H9 (cell line): ENCODE measurements around the gene INAFM1. TPM values are rescaled to one million over a fixed set of nuclear protein-coding genes. Genes with fewer than 3 reads are reported as not detected.

ENCODE experiments used
- DNase-seq: peaks from one replicate; pipeline ENCODE4 v3.0.0-alpha.2; 2017
- H2AFZ ChIP-seq: one replicate; pipeline ENCODE4 v1.6.1; 2013; ENCODE audit warnings: mild to moderate bottlenecking, low read length, control low read depth, moderate library complexity
- H2AK5ac ChIP-seq: 2 replicates; pipeline ENCODE4 v1.6.1; 2013; ENCODE audit warnings: low read length, control low read depth, mixed read lengths; ENCODE audit not compliant: insufficient read length
- H2BK120ac ChIP-seq: one replicate; pipeline ENCODE4 v1.6.1; 2013; ENCODE audit warnings: low read depth, mild to moderate bottlenecking, low read length, control low read depth, inconsistent platforms; ENCODE audit not compliant: poor library complexity, severe bottlenecking
- H2BK12ac ChIP-seq: 2 replicates; pipeline ENCODE4 v1.6.1; 2013; ENCODE audit warnings: low read length, control low read depth, mixed read lengths, low read depth; ENCODE audit not compliant: insufficient read length
- H2BK15ac ChIP-seq: 2 replicates; pipeline ENCODE4 v1.6.1; 2013; ENCODE audit warnings: low read depth, low read length, control low read depth
- H2BK20ac ChIP-seq: one replicate; pipeline ENCODE4 v1.6.1; 2013; ENCODE audit warnings: low read depth, mild to moderate bottlenecking, low read length, control low read depth, inconsistent platforms; ENCODE audit not compliant: poor library complexity, severe bottlenecking
- H2BK5ac ChIP-seq: 2 replicates; pipeline ENCODE4 v1.6.1; 2013; ENCODE audit warnings: low read length, control low read depth, mixed read lengths; ENCODE audit not compliant: insufficient read length
- H3K14ac ChIP-seq: 2 replicates; pipeline ENCODE4 v1.6.1; 2013; ENCODE audit warnings: low read length, control low read depth; ENCODE audit not compliant: insufficient read depth
- H3K18ac ChIP-seq: 2 replicates; pipeline ENCODE4 v1.6.1; 2013; ENCODE audit warnings: low read depth, mild to moderate bottlenecking, mixed read lengths, low read length, control low read depth; ENCODE audit not compliant: insufficient read length
- H3K23ac ChIP-seq: 2 replicates; pipeline ENCODE4 v1.6.1; 2013; ENCODE audit warnings: low read length, control low read depth, mixed read lengths, low read depth; ENCODE audit not compliant: insufficient read length
- H3K23me2 ChIP-seq: 2 replicates; pipeline ENCODE4 v1.6.1; 2013; ENCODE audit warnings: low read depth, mild to moderate bottlenecking, mixed read lengths, low read length, control low read depth; ENCODE audit not compliant: insufficient read length, poor library complexity, severe bottlenecking
- H3K27ac ChIP-seq: 2 replicates; pipeline ENCODE4 v1.5.1; 2013; ENCODE audit warnings: low read length, control low read depth, mixed read lengths, low read depth; ENCODE audit not compliant: insufficient read length
- H3K27me3 ChIP-seq: 2 replicates; pipeline ENCODE4 v1.6.1; 2013; ENCODE audit warnings: low read length, control low read depth, inconsistent platforms; ENCODE audit not compliant: insufficient read depth
- H3K4ac ChIP-seq: 2 replicates; pipeline ENCODE4 v1.6.1; 2013; ENCODE audit warnings: low read depth, mild to moderate bottlenecking, control low read depth, inconsistent platforms, low read length, moderate library complexity
- H3K4me1 ChIP-seq: 2 replicates; pipeline ENCODE4 v1.6.1; 2013; ENCODE audit warnings: low read length, control low read depth, inconsistent platforms; ENCODE audit not compliant: insufficient read depth
- H3K4me2 ChIP-seq: 2 replicates; pipeline ENCODE4 v1.6.1; 2013; ENCODE audit warnings: low read length, control low read depth, mixed read lengths; ENCODE audit not compliant: insufficient read length, insufficient read depth
- H3K56ac ChIP-seq: 2 replicates; pipeline ENCODE4 v1.6.1; 2013; ENCODE audit warnings: low read depth, mild to moderate bottlenecking, mixed read lengths, low read length, control low read depth; ENCODE audit not compliant: insufficient read length
- H3K79me1 ChIP-seq: 2 replicates; pipeline ENCODE4 v1.6.1; 2013; ENCODE audit warnings: low read depth, mild to moderate bottlenecking, moderate library complexity, low read length, control low read depth, inconsistent platforms; ENCODE audit not compliant: insufficient read depth, poor library complexity, severe bottlenecking
- H3K79me2 ChIP-seq: 2 replicates; pipeline ENCODE4 v1.6.1; 2013; ENCODE audit warnings: low read length, control low read depth, inconsistent platforms; ENCODE audit not compliant: insufficient read depth
- H3K9ac ChIP-seq: 2 replicates; pipeline ENCODE4 v1.6.1; 2013; ENCODE audit warnings: low read length, control low read depth, mixed read lengths; ENCODE audit not compliant: insufficient read length; ENCODE audit errors: extremely low read depth
- H3K9me3 ChIP-seq: one replicate; pipeline ENCODE4 v1.6.1; 2013; ENCODE audit warnings: low read depth, low read length, inconsistent platforms; ENCODE audit not compliant: control insufficient read depth
- H3T11ph ChIP-seq: one replicate; pipeline ENCODE4 v1.6.1; 2013; ENCODE audit warnings: mild to moderate bottlenecking, low read length, control low read depth, inconsistent platforms
- H4K20me1 ChIP-seq: one replicate; pipeline ENCODE4 v1.6.1; 2013; ENCODE audit not compliant: control insufficient read depth, insufficient read length, insufficient read depth
- H4K5ac ChIP-seq: 2 replicates; pipeline ENCODE4 v1.6.1; 2013; ENCODE audit warnings: low read depth, mild to moderate bottlenecking, mixed read lengths, low read length, control low read depth; ENCODE audit not compliant: insufficient read length
- H4K8ac ChIP-seq: replicated peaks from 2 replicates; pipeline ENCODE4 v1.6.1; 2013; ENCODE audit warnings: low read length, control low read depth, mixed read lengths, low read depth; ENCODE audit not compliant: insufficient read length
- H4K91ac ChIP-seq: 2 replicates; pipeline ENCODE4 v1.6.1; 2013; ENCODE audit warnings: low read depth, mild to moderate bottlenecking, moderate library complexity, mixed read lengths, low read length, control low read depth; ENCODE audit not compliant: insufficient read length
- H3K27ac Mint-ChIP-seq, 3 experiments: 2 replicates in 2 of 3; 3 replicates in 1 of 3; pipeline ENCODE4 v1.8.0; 2020 to 2021; ENCODE audit warnings: mixed read lengths in 3 of 3, mild to moderate bottlenecking in 1 of 3, moderate library complexity in 1 of 3
- H3K27me3 Mint-ChIP-seq: 2 replicates; pipeline ENCODE4 v1.8.0; 2021; ENCODE audit warnings: low read depth, mild to moderate bottlenecking, moderate library complexity, mixed read lengths
- H3K36me3 Mint-ChIP-seq, 3 experiments: 2 replicates in 2 of 3; 3 replicates in 1 of 3; pipeline ENCODE4 v1.8.0; 2020 to 2021; ENCODE audit warnings: low read depth in 3 of 3, mixed read lengths in 3 of 3; ENCODE audit not compliant: insufficient read depth in 1 of 3
- H3K4me1 Mint-ChIP-seq, 2 experiments: 2 replicates each; pipeline ENCODE4 v1.8.0; 2020; ENCODE audit warnings: mixed read lengths in 2 of 2
- H3K4me3 Mint-ChIP-seq, 2 experiments: 2 replicates in 1 of 2; 3 replicates in 1 of 2; pipeline ENCODE4 v1.8.0; 2020 to 2021; ENCODE audit warnings: mild to moderate bottlenecking in 2 of 2, mixed read lengths in 2 of 2, moderate library complexity in 1 of 2
- H3K9me3 Mint-ChIP-seq, 2 experiments: 2 replicates in 1 of 2; 3 replicates in 1 of 2; pipeline ENCODE4 v1.8.0; 2020; ENCODE audit warnings: mild to moderate bottlenecking in 2 of 2, mixed read lengths in 2 of 2, moderate library complexity in 1 of 2
- WGBS: extraction: QIAGEN DNeasy Blood & Tissue Kit; methylation state at CpG from one replicate; pipeline ENCODE4 v1.1.7; 2013; ENCODE audit warnings: missing lambda C conversion rate, low lambda C conversion rate, mixed read lengths; ENCODE audit not compliant: insufficient read length; ENCODE audit errors: extremely low coverage; 5-methylcytosine and 5-hydroxymethylcytosine counted together
- total RNA-seq: library from RNA; stranded (reverse); gene quantifications from 2 replicates; pipeline ENCODE4 v1.2.1, GENCODE V29; 2021
- TF ChIP-seq, protein P1 (sequence below): fragments of 200-600 bp; sonication (generic); conservative IDR thresholded peaks from 3 replicates; pipeline ENCODE4 v1.8.0; 2021; ENCODE audit warnings: antibody characterized with exemption, mild to moderate bottlenecking

Gene INAFM1
- total RNA-seq, 1 experiment from 2014 or later = 8.5 TPM

DNA sequence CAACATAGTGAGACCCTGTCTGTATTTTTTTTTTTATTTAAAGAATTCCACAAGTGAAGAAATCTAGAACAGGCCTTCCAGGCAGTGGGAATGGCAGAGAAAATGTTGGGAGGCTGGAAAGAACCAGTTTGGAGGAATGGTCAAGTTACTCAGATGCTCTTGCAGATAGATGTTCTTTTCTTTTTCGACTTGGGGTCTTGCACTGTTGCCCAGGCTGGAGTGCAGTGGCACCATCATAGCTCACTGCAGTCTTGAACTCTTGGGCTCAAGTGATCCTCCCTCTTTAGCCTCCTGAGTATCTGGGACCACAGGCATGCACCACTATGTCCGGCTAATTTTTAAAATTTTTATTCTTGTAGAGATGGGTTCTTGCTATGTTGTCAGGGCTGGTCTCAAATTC is 35.6 kb downstream of the INAFM1 start:
- Histone ChIP-seq H2BK15ac (no peak overlapping the region), H3K23me2 (no peaks in the 10 kb centered on the region), H3K27me3 (no peaks in the 10 kb centered on the region), H2AFZ (no peak overlapping the region), H4K8ac (no peak overlapping the region), H3K9ac (no peak overlapping the region), H3K9me3 (no peaks in the 10 kb centered on the region), H3K4ac (no peak overlapping the region), H3K4me2 (no peak overlapping the region), H3K23ac (no peak overlapping the region), H2AK5ac (no peak overlapping the region), H2BK20ac (no peak overlapping the region), H4K5ac (no peak overlapping the region), H3K18ac (no peak overlapping the region), H3K79me1 (no peaks in the 10 kb centered on the region), H3K4me1 (no peaks in the 10 kb centered on the region), H3K27ac (no peak overlapping the region), H3K14ac (no peak overlapping the region), H3T11ph (no peak overlapping the region), H2BK120ac (no peak overlapping the region), H4K91ac (no peak overlapping the region), H3K56ac (no peak overlapping the region), H2BK12ac (no peak overlapping the region), H4K20me1 (no peaks in the 10 kb centered on the region), H2BK5ac (no peak overlapping the region), H3K79me2 (no peaks in the 10 kb centered on the region)
- WGBS = no CpG with 5 or more reads among the region's 2 CpGs
- no peak for DNase-seq
- Mint-ChIP-seq H3K27me3 (peaks cover 23% of the 10 kb centered on the region), H3K27ac (no peak overlapping the region), H3K4me3 (no peak overlapping the region), H3K4me1 (peaks cover 6 to 10% of the 10 kb centered on the region in 2 experiments), H3K36me3 (no peaks in the 10 kb centered on the region), H3K9me3 (peaks cover 0 to 2% of the 10 kb centered on the region in 2 experiments; a peak in 2 of 5 replicates)
- TF ChIP-seq, protein P1, sequence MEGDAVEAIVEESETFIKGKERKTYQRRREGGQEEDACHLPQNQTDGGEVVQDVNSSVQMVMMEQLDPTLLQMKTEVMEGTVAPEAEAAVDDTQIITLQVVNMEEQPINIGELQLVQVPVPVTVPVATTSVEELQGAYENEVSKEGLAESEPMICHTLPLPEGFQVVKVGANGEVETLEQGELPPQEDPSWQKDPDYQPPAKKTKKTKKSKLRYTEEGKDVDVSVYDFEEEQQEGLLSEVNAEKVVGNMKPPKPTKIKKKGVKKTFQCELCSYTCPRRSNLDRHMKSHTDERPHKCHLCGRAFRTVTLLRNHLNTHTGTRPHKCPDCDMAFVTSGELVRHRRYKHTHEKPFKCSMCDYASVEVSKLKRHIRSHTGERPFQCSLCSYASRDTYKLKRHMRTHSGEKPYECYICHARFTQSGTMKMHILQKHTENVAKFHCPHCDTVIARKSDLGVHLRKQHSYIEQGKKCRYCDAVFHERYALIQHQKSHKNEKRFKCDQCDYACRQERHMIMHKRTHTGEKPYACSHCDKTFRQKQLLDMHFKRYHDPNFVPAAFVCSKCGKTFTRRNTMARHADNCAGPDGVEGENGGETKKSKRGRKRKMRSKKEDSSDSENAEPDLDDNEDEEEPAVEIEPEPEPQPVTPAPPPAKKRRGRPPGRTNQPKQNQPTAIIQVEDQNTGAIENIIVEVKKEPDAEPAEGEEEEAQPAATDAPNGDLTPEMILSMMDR = no peak
